K562 (cell line): ENCODE data around the gene DBX1. TPM values are rescaled to one million over a fixed set of nuclear protein-coding genes. Genes with fewer than 3 reads are reported as not detected.

ENCODE experiments used
- ATAC-seq: fragments of 200-7000 bp; cut with Tn5 transposase; 3 replicates; pipeline ENCODE4 v1.9.1; 2020; ENCODE audit warnings: moderate library complexity
- BruUV-seq: library from RNA; stranded (reverse); fragments of 400-500 nt; replicated peaks from 2 replicates; lab custom pipeline; 2021; lab: Mats Ljungman, UMichigan
- CTCF ChIA-PET: fragments of 300-600 bp; formaldehyde crosslinking; extraction: SDS; loops from one replicate; lab custom pipeline; 2021; ENCODE audit warnings: low intra/inter-chr PET ratio; lab: Yijun Ruan, JAX
- POLR2A ChIA-PET: fragments of 300-600, 350-650 bp; sonication (Branson Sonifier 250); formaldehyde crosslinking; extraction: SDS; loops from one replicate; lab custom pipeline; 2021; ENCODE audit warnings: antibody characterized with exemption, inconsistent platforms; lab: Yijun Ruan, JAX
- DNase-seq, 4 experiments: peaks; one replicate each; pipeline versions ENCODE4 v3.0.0 to v3.0.0-alpha.2; 2011 to 2018; ENCODE audit warnings: low spot score in 3 of 4, mixed read lengths in 3 of 4; ENCODE audit errors: extremely low read depth in 1 of 4
- FAIRE-seq: peaks from 2 replicates; lab custom pipeline; 2011; peaks lifted over from hg19 to GRCh38; lab: Jason Lieb, UNC
- H2AFZ ChIP-seq: 2 replicates; pipeline ENCODE4 v1.6.0; 2011; ENCODE audit warnings: low read depth, low read length, control low read depth, inconsistent platforms
- H3K27ac ChIP-seq: fragments of 200-600 bp; 3 replicates; pipeline ENCODE4 v1.8.0; 2011; ENCODE audit warnings: low read depth, mild to moderate bottlenecking, control low read depth, inconsistent platforms, low read length, moderate library complexity, mixed read lengths; ENCODE audit errors: extremely low read depth
- H3K27me3 ChIP-seq, 2 experiments: fragments of 300-600 bp in 1 of 2; 2 replicates in 1 of 2; 3 replicates in 1 of 2; pipeline versions ENCODE4 v1.6.0 to v1.8.0; 2011; ENCODE audit warnings: inconsistent platforms in 2 of 2, low read length in 2 of 2, mild to moderate bottlenecking in 1 of 2, mixed read lengths in 1 of 2, moderate library complexity in 1 of 2; ENCODE audit not compliant: control insufficient read depth in 2 of 2, insufficient read depth in 2 of 2
- H3K36me3 ChIP-seq: fragments of 300-600 bp; 3 replicates; pipeline ENCODE4 v1.8.0; 2011; ENCODE audit warnings: mild to moderate bottlenecking, low read length, inconsistent platforms; ENCODE audit not compliant: control insufficient read depth, insufficient read depth
- H3K4me1 ChIP-seq, 2 experiments: fragments of 200-600 bp in 1 of 2; replicated peaks in 1 of 2; 2 replicates in 1 of 2; 3 replicates in 1 of 2; pipeline versions ENCODE4 v1.5.1 to v1.8.0; 2011; ENCODE audit warnings: inconsistent platforms in 2 of 2, low read length in 2 of 2, mild to moderate bottlenecking in 1 of 2, mixed read lengths in 1 of 2, moderate library complexity in 1 of 2; ENCODE audit not compliant: control insufficient read depth in 2 of 2, insufficient read depth in 2 of 2
- H3K4me2 ChIP-seq: 2 replicates; pipeline ENCODE4 v1.6.1; 2011; ENCODE audit warnings: low read length, control low read depth, inconsistent platforms, mixed read lengths; ENCODE audit not compliant: insufficient read depth
- H3K4me3 ChIP-seq: fragments of 200-600 bp; sonication (generic), shearing (Covaris generic); 2 replicates; pipeline ENCODE4 v1.5.1; 2016; ENCODE audit warnings: control low read depth, inconsistent platforms
- H3K79me2 ChIP-seq: fragments of 200-600 bp; 3 replicates; pipeline ENCODE4 v1.8.0; 2011; ENCODE audit warnings: low read length, inconsistent platforms; ENCODE audit not compliant: control insufficient read depth, insufficient read depth
- H3K9ac ChIP-seq, 2 experiments: 2 replicates each; pipeline versions ENCODE4 v1.6.0 to v1.6.1; 2011; ENCODE audit warnings: low read depth in 2 of 2, low read length in 2 of 2, control low read depth in 1 of 2, inconsistent platforms in 1 of 2, mild to moderate bottlenecking in 1 of 2, mixed read lengths in 1 of 2; ENCODE audit not compliant: insufficient read depth in 1 of 2
- H3K9me1 ChIP-seq: one replicate; pipeline ENCODE4 v1.6.0; 2011; ENCODE audit warnings: inconsistent platforms, mild to moderate bottlenecking, low read length, moderate library complexity; ENCODE audit not compliant: control insufficient read depth, insufficient read depth
- H3K9me3 ChIP-seq: replicated peaks from 2 replicates; pipeline ENCODE4 v1.5.1; 2011; ENCODE audit warnings: low read depth, low read length, inconsistent platforms; ENCODE audit not compliant: control insufficient read depth, insufficient read depth
- H4K20me1 ChIP-seq: replicated peaks from 2 replicates; pipeline ENCODE4 v1.6.1; 2011; ENCODE audit warnings: low read length, inconsistent platforms, mixed read lengths; ENCODE audit not compliant: control insufficient read depth, insufficient read depth
- CBX8 ChIP-seq: fragments of 200-600 bp; sonication (generic); IDR thresholded peaks from 2 replicates; pipeline ENCODE4 v1.6.1; 2012; ENCODE audit warnings: borderline replicate concordance, mixed run types, low read depth, mild to moderate bottlenecking, moderate library complexity, mixed read lengths, low read length, control low read depth, inconsistent platforms; ENCODE audit not compliant: poor library complexity, severe bottlenecking; ENCODE audit errors: extremely low read depth
- DMBX1 ChIP-seq: fragments of 250-450 bp; sonication (Bioruptor Pico); IDR thresholded peaks from 2 replicates; pipeline ENCODE4 v1.8.0; 2022; ENCODE audit warnings: inconsistent platforms, mild to moderate bottlenecking, moderate library complexity, borderline replicate concordance
- EHMT2 ChIP-seq: fragments of 450-650 bp; IDR thresholded peaks from 2 replicates; pipeline ENCODE4 v1.6.1; 2018; ENCODE audit warnings: antibody characterized with exemption
- MIER1 ChIP-seq: fragments of 450-650 bp; IDR thresholded peaks from 2 replicates; pipeline ENCODE4 v1.6.1; 2016; ENCODE audit warnings: antibody characterized with exemption, mild to moderate bottlenecking, low read depth
- PCBP1 ChIP-seq: fragments of 200-400 bp; formaldehyde crosslinking; IDR thresholded peaks from 2 replicates; pipeline ENCODE4 v1.6.1; 2018; ENCODE audit warnings: mild to moderate bottlenecking, low read depth, low read length; ENCODE audit not compliant: poor library complexity, severe bottlenecking
- REST ChIP-seq, 2 experiments: fragments of 450-650 bp; formaldehyde crosslinking in 1 of 2; IDR thresholded peaks; 2 replicates each; pipeline versions ENCODE4 v1.4.0 to v1.6.1; 2014 to 2020; ENCODE audit warnings: mild to moderate bottlenecking in 2 of 2, borderline replicate concordance in 1 of 2, low read depth in 1 of 2
- SAFB2 ChIP-seq: fragments of 200-400 bp; formaldehyde crosslinking; IDR thresholded peaks from 2 replicates; pipeline ENCODE4 v1.6.1; 2018; ENCODE audit warnings: borderline replicate concordance, low read length, low read depth, moderate library complexity; ENCODE audit not compliant: severe bottlenecking
- SMAD1 ChIP-seq: fragments of 150-350 bp; IDR thresholded peaks from 2 replicates; pipeline ENCODE4 v1.6.1; 2014; ENCODE audit warnings: low read length, low read depth; ENCODE audit not compliant: partially characterized antibody
- SP2 ChIP-seq: IDR thresholded peaks from 2 replicates; pipeline ENCODE4 v1.6.1; 2011; ENCODE audit warnings: mild to moderate bottlenecking, low read depth, low read length, moderate library complexity; ENCODE audit not compliant: poor library complexity, severe bottlenecking; ENCODE audit errors: extremely low read depth
- ZNF175 ChIP-seq: fragments of 200-800 bp; sonication (Bioruptor generic); IDR thresholded peaks from 2 replicates; pipeline ENCODE4 v1.6.1; 2016; ENCODE audit warnings: low read depth, mild to moderate bottlenecking, missing genetic modification characterization, missing compliant biosample characterization
- WGBS: fragments of 100-300 bp; shearing (Covaris generic); methylation state at CpG from one replicate; pipeline ENCODE4 v1.1.6; 2016; ENCODE audit warnings: low coverage, mixed read lengths; ENCODE audit not compliant: insufficient coverage; ENCODE audit errors: missing lambda C conversion rate; 5-methylcytosine and 5-hydroxymethylcytosine counted together
- in situ Hi-C: fragments of 300-500 bp; cut with MboI; formaldehyde crosslinking; loops from 4 replicates; pipeline ENCODE4 v1.15.0; 2018; ENCODE audit warnings: inconsistent platforms, mixed read lengths
- intact Hi-C: fragments of 100-400 bp; cut with micrococcal nuclease; formaldehyde crosslinking; loops from 2 replicates; pipeline ENCODE4 v1.14.2; 2022
- polyA plus RNA-seq, 8 experiments: library from polyadenylated mRNA; depleted of rRNA in 4 of 8; stranded (reverse) in 5 of 8; unstranded in 3 of 8; fragments of >200 nt; fragmentation: Nextera tagmentation in 2 of 8; fragmentation: Illumina TruSeq in 1 of 8; extraction: Ambion mirVana in 2 of 8; extraction: Trizol in 1 of 8; gene quantifications; 2 replicates each; pipeline versions ENCODE4 v1.2.1 to v1.2.3, GENCODE V29; 2011 to 2014; ENCODE audit warnings: inconsistent platforms in 1 of 8, missing spikeins in 1 of 8
- total RNA-seq, 7 experiments: library from RNA; depleted of rRNA in 6 of 7; stranded (reverse); fragments of >200 nt in 6 of 7; fragmentation: Illumina TruSeq in 2 of 7; extraction: Trizol in 2 of 7; gene quantifications; 2 replicates each; pipeline versions ENCODE4 v1.2.1 to v1.2.3, GENCODE V29; 2011 to 2021; ENCODE audit warnings: low replicate concordance in 1 of 7

Gene DBX1
- total and polyA plus RNA-seq, 9 of the 15 experiments (the other 6 are each of a cell fraction or from before 2014, with no cell fraction given): not detected

GRCh38 chr11:20158597-20159257 is 1.5 kb downstream of the DBX1 start:
- Histone ChIP-seq H3K4me1 (peaks cover 0 to 22% of the 10 kb centered on the region in 2 experiments; a peak in 2 of 5 replicates), H3K27me3 (peaks cover 60 to 61% of the 10 kb centered on the region in 2 experiments), H4K20me1 (no peaks in the 10 kb centered on the region), H3K79me2 (no peaks in the 10 kb centered on the region), H3K9me3 (no peaks in the 10 kb centered on the region), H3K27ac (no peak overlapping the region), H2AFZ (no peak overlapping the region), H3K4me2 (no peak overlapping the region), H3K9ac (no peak overlapping the region), H3K4me3 (no peak overlapping the region), H3K9me1 (no peaks in the 10 kb centered on the region), H3K36me3 (no peaks in the 10 kb centered on the region)
- peak; percentile 36 to 57 (median 47) for DNase-seq
- in situ Hi-C loops: no loop called here
- BruUV-seq: no TSS peak
- peak; percentile 85 for ATAC-seq
- WGBS: 18% methylated on average over 29 of the region's 33 CpGs
- TF ChIP-seq SMAD1: no peak
- peak; percentile 95 for TF ChIP-seq EHMT2
- TF ChIP-seq ZNF175 (CRISPR knock-in tag): no peak
- TF ChIP-seq SP2: no peak
- peak; percentile 28; the same call in 1 of the 2 replicates for TF ChIP-seq DMBX1 (CRISPR knock-in tag)
- no peak for TF ChIP-seq CBX8
- TF ChIP-seq PCBP1: no peak
- TF ChIP-seq SAFB2: no peak
- peak; percentile 94 for TF ChIP-seq MIER1
- peak; percentile 97 for TF ChIP-seq REST (IDR thresholded peaks at IDR 0.05; ENCODE audit: borderline replicate concordance)
- TF ChIP-seq REST (CRISPR knock-in tag; IDR thresholded peaks at IDR 0.05; ENCODE audit: low read depth): peak; percentile 93
- FAIRE-seq: peak; percentile 15
- CTCF ChIA-PET: no interaction called here
- POLR2A ChIA-PET: interaction anchor here (0.6 kb wide), 1 partner anchor 616 kb away, joined by 3 read pairs; no protein-coding TSS in a partner anchor
- intact Hi-C loops: no loop called here
